ENCODE results near the gene CACNA1D. TPM values are rescaled to one million over a fixed set of nuclear protein-coding genes. Genes with fewer than 3 reads are reported as not detected.

Gene CACNA1D
- total and polyA plus RNA-seq, 2 donors (not counting 3 experiments of a cell fraction or from before 2014, with no cell fraction given) = 0.06 TPM; not detected in 1

DNA sequence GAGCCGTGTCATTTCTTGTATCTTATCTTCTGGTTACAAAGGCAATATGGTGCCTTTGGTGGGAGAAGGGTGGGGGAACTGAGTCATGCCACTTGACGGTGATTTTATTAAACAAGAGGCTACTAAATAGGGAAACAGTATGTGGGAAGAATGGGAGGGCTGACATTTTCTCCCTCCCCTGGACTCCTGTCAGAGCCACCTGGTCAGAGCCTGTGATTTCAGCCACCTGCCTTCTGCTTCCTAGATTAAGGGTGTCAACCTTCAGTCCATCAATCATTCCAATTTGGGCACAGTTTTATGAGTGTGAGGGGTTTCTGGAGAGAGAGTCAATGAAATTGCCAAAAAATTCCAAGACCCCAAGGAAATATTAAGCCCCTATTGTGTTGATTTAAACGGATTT, 264.4 kb downstream of the CACNA1D start:
- Histone ChIP-seq H3K4me1 (ENCODE audit: control insufficient read depth, extremely low read depth, insufficient read depth, low read length) (no peaks in the 10 kb centered on the region), H3K9me3 (replicated peaks; ENCODE audit: control insufficient read depth, insufficient read depth, low read length) (no peaks in the 10 kb centered on the region), H3K9ac (replicated peaks; ENCODE audit: extremely low read depth, insufficient read depth, low read length) (no peak overlapping the region), H3K27me3 (ENCODE audit: control insufficient read depth in 2 of 2, insufficient read depth in 2 of 2, low read length in 2 of 2) (no peaks in the 10 kb centered on the region), H3K4me3 (replicated peaks in 1 of 3; ENCODE audit: insufficient read depth in 1 of 3, low read depth in 1 of 3, low read length in 3 of 3) (no peak overlapping the region), H3K9me1 (replicated peaks; ENCODE audit: control insufficient read depth, extremely low read depth, insufficient read depth, low read length) (no peaks in the 10 kb centered on the region), H3K4me2 (ENCODE audit: insufficient read depth, low read length) (no peak overlapping the region), H3K36me3 (ENCODE audit: control insufficient read depth in 2 of 2, extremely low read depth in 1 of 2, insufficient read depth in 2 of 2, low read length in 2 of 2) (no peaks in the 10 kb centered on the region), H3K27ac (ENCODE audit: insufficient read depth, low read depth, low read length) (no peak overlapping the region), H3K79me2 (ENCODE audit: control insufficient read depth, insufficient read depth, low read length) (no peaks in the 10 kb centered on the region), H2AFZ (ENCODE audit: low read depth, low read length) (no peak overlapping the region), H4K20me1 (replicated peaks; ENCODE audit: control insufficient read depth, extremely low read depth, insufficient read depth, low read length) (no peaks in the 10 kb centered on the region)
- ChIA-PET POLR2A (no interaction called here), CTCF (no interaction called here)
- FAIRE-seq (no peak), DNase-seq (ENCODE audit: low read depth, low spot score) (no peak)
- dilution Hi-C loops (cut with MboI; ENCODE audit: extremely low pct_ligation_motif_present, low sequenced_read_pairs) (no loop called here), intact Hi-C loops (cut with micrococcal nuclease) (no loop called here)
- no TSS peak for BruUV-seq (replicated peaks)
- TF ChIP-seq POLR2A (IDR thresholded peaks at IDR 0.05; ENCODE audit: low read depth, low read length) (no peak), JUN (IDR thresholded peaks at IDR 0.05; ENCODE audit: borderline replicate concordance, insufficient read depth, insufficient read length, low read depth) (no peak), GATA2 (IDR thresholded peaks at IDR 0.05; ENCODE audit: insufficient read depth, insufficient read length, low read depth, low read length) (no peak), POLR2AphosphoS5 (IDR thresholded peaks at IDR 0.05; ENCODE audit: insufficient read depth, low read depth, low read length) (no peak), MYC (IDR thresholded peaks at IDR 0.05; ENCODE audit: low read depth, low read length) (no peak), EZH2 (IDR thresholded peaks at IDR 0.05; ENCODE audit: borderline replicate concordance, low read depth, low read length, severe bottlenecking) (no peak), FOS (IDR thresholded peaks at IDR 0.05; ENCODE audit: borderline replicate concordance, insufficient read depth, low read length) (no peak)
- TF ChIP-seq, protein P1, sequence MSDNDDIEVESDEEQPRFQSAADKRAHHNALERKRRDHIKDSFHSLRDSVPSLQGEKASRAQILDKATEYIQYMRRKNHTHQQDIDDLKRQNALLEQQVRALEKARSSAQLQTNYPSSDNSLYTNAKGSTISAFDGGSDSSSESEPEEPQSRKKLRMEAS (IDR thresholded peaks at IDR 0.05; ENCODE audit: insufficient read depth, insufficient read length) = no peak
- TF ChIP-seq, protein P2, sequence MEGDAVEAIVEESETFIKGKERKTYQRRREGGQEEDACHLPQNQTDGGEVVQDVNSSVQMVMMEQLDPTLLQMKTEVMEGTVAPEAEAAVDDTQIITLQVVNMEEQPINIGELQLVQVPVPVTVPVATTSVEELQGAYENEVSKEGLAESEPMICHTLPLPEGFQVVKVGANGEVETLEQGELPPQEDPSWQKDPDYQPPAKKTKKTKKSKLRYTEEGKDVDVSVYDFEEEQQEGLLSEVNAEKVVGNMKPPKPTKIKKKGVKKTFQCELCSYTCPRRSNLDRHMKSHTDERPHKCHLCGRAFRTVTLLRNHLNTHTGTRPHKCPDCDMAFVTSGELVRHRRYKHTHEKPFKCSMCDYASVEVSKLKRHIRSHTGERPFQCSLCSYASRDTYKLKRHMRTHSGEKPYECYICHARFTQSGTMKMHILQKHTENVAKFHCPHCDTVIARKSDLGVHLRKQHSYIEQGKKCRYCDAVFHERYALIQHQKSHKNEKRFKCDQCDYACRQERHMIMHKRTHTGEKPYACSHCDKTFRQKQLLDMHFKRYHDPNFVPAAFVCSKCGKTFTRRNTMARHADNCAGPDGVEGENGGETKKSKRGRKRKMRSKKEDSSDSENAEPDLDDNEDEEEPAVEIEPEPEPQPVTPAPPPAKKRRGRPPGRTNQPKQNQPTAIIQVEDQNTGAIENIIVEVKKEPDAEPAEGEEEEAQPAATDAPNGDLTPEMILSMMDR (IDR thresholded peaks at IDR 0.05; ENCODE audit: extremely low read depth in 1 of 2, insufficient read depth in 1 of 2, low read depth in 1 of 2, low read length in 2 of 2) = no peak
